ENCODE results near the gene CXCR4.

CXCR4 gene

DNA sequence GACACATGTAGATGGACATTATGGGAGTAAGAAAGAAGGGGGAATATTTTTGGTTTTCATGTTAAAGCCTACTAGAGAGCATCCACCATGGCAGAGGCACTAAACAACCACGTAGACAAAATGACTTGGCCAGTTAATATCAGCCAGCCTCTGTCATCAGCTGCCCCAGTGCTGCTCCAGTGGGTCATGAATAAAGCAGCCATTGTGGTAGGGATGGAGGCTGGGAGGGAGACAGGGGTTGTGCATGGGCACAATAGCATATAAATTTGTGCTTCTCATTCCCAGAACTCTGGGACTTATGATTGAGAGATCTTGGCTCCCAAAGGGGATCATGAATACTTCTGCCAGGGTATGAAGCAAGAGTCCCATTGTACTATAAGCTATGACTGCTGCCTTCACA, 31.1 kb upstream of the CXCR4 start:
- no peaks in the 10 kb centered on the region for H3K36me3 ChIP-seq (ENCODE audit: insufficient read depth, low read length)
- H3K9me3 ChIP-seq (ENCODE audit: insufficient read depth, low read depth, low read length), result no peaks in the 10 kb centered on the region
- H2AFZ ChIP-seq (ENCODE audit: low read length), result no peak overlapping the region
- H3K9me2 ChIP-seq (replicated peaks; ENCODE audit: low read depth, low read length), result no peaks in the 10 kb centered on the region
- no peaks in the 10 kb centered on the region for H4K20me1 ChIP-seq (ENCODE audit: insufficient read depth, low read length, poor library complexity, severe bottlenecking)
- no peaks in the 10 kb centered on the region for H3K27me3 ChIP-seq (ENCODE audit: insufficient read depth, low read length, poor library complexity, severe bottlenecking)
- TF ChIP-seq EZH2phosphoT487 (IDR thresholded peaks at IDR 0.05; ENCODE audit: borderline replicate concordance), result no peak
- TF ChIP-seq, protein P1, sequence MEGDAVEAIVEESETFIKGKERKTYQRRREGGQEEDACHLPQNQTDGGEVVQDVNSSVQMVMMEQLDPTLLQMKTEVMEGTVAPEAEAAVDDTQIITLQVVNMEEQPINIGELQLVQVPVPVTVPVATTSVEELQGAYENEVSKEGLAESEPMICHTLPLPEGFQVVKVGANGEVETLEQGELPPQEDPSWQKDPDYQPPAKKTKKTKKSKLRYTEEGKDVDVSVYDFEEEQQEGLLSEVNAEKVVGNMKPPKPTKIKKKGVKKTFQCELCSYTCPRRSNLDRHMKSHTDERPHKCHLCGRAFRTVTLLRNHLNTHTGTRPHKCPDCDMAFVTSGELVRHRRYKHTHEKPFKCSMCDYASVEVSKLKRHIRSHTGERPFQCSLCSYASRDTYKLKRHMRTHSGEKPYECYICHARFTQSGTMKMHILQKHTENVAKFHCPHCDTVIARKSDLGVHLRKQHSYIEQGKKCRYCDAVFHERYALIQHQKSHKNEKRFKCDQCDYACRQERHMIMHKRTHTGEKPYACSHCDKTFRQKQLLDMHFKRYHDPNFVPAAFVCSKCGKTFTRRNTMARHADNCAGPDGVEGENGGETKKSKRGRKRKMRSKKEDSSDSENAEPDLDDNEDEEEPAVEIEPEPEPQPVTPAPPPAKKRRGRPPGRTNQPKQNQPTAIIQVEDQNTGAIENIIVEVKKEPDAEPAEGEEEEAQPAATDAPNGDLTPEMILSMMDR (conservative IDR thresholded peaks at IDR 0.05; ENCODE audit: low read length), result no peak
- no peak overlapping the region for H3K9ac ChIP-seq (ENCODE audit: low read depth, low read length, poor library complexity, severe bottlenecking)
- H3K4me1 ChIP-seq (ENCODE audit: insufficient read depth, low read length, poor library complexity, severe bottlenecking), result peaks cover 20% of the 10 kb centered on the region
- H3K4me3 ChIP-seq (ENCODE audit: low read length, poor library complexity, severe bottlenecking), result no peak overlapping the region
- H3K79me2 ChIP-seq (ENCODE audit: insufficient read depth, low read length), result no peaks in the 10 kb centered on the region
- H3F3A ChIP-seq (ENCODE audit: low read depth), result no peaks in the 10 kb centered on the region
- H3K4me2 ChIP-seq (ENCODE audit: low read depth, low read length, poor library complexity, severe bottlenecking), result no peak overlapping the region

DNA sequence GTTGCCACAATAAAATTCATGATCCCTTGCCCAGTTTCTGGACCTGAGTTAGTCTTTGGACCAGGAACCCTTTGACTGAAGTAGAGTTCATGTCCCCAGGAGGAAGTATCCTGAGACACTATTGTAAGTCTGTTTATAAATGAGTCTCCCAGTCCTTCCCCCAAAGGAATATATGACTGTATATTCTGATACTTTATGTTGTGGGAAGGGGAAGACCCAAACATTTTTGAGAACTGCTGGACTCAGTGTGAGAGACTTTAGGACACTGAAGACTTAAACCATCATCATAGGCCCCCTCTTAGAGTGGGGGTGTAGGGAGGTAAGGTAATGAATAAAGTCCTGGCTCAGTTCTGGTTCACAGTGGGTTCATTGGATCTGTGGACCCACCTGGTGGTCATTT, 28.6 kb upstream of the CXCR4 start:
- Histone ChIP-seq H3K4me3 (ENCODE audit: low read length, poor library complexity, severe bottlenecking) (no peak overlapping the region), H3K9ac (ENCODE audit: low read depth, low read length, poor library complexity, severe bottlenecking) (no peak overlapping the region), H3K9me3 (ENCODE audit: insufficient read depth, low read depth, low read length) (no peaks in the 10 kb centered on the region), H4K20me1 (ENCODE audit: insufficient read depth, low read length, poor library complexity, severe bottlenecking) (no peaks in the 10 kb centered on the region), H3K79me2 (ENCODE audit: insufficient read depth, low read length) (no peaks in the 10 kb centered on the region), H2AFZ (ENCODE audit: low read length) (no peak overlapping the region), H3K4me2 (ENCODE audit: low read depth, low read length, poor library complexity, severe bottlenecking) (no peak overlapping the region), H3F3A (ENCODE audit: low read depth) (peaks cover 8% of the 10 kb centered on the region), H3K36me3 (ENCODE audit: insufficient read depth, low read length) (no peaks in the 10 kb centered on the region), H3K4me1 (ENCODE audit: insufficient read depth, low read length, poor library complexity, severe bottlenecking) (peaks cover 36% of the 10 kb centered on the region), H3K27me3 (ENCODE audit: insufficient read depth, low read length, poor library complexity, severe bottlenecking) (no peaks in the 10 kb centered on the region), H3K9me2 (replicated peaks; ENCODE audit: low read depth, low read length) (no peaks in the 10 kb centered on the region)
- TF ChIP-seq, protein P1 (conservative IDR thresholded peaks at IDR 0.05; ENCODE audit: low read length), result no peak
- TF ChIP-seq EZH2phosphoT487 (IDR thresholded peaks at IDR 0.05; ENCODE audit: borderline replicate concordance), result no peak

DNA sequence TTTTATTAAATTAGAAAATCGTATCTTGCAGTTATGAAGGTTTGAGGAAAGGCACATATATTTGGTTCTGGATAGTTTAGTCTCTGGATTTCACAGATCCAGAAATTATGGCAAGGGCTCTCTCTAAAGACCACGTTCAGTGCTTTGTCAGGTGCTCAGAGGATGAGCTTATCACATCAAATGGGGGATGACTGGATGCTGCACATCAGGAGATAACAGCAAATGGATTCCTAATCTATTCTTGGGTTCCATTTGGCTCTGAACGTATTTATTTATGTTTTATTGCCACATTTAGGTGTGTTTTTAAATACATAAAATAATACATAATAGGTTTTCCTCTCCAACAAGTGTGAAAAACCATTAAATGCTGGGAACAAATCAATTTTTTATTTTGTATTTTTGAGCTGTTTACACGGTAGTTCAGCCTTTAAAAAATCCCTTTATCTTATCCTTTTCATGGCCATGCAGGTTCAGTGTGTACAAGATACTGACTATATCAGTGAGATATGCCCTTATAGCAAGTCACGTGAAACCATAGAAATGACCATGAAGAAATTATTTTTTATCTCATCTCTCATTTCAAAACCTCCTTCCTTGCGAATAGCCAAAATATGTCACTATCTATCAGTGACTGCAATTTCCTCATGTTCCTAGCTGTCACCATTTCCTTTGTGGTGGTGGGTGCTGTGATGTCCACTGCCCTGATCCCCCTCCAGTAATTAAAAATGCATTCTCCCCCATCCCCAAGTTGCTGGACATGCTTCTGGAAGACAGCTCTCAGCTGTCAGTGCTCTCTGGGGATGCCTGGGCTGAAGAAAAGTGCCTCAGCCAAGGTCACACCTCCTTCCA, 25.9 kb upstream of the CXCR4 start:
- Histone ChIP-seq H3K36me3 (ENCODE audit: insufficient read depth, low read length) (no peaks in the 10 kb centered on the region), H3K27me3 (ENCODE audit: insufficient read depth, low read length, poor library complexity, severe bottlenecking) (no peaks in the 10 kb centered on the region), H3K4me3 (ENCODE audit: low read length, poor library complexity, severe bottlenecking) (no peak overlapping the region), H3F3A (ENCODE audit: low read depth) (peaks cover 8% of the 10 kb centered on the region), H3K4me1 (ENCODE audit: insufficient read depth, low read length, poor library complexity, severe bottlenecking) (peaks cover 54% of the 10 kb centered on the region), H2AFZ (ENCODE audit: low read length) (peak overlapping the region; percentile 3; the same call in 1 of the 2 replicates), H3K9ac (ENCODE audit: low read depth, low read length, poor library complexity, severe bottlenecking) (peak overlapping the region; percentile 59), H3K4me2 (ENCODE audit: low read depth, low read length, poor library complexity, severe bottlenecking) (peak overlapping the region; percentile 3), H4K20me1 (ENCODE audit: insufficient read depth, low read length, poor library complexity, severe bottlenecking) (no peaks in the 10 kb centered on the region), H3K79me2 (ENCODE audit: insufficient read depth, low read length) (no peaks in the 10 kb centered on the region), H3K9me3 (ENCODE audit: insufficient read depth, low read depth, low read length) (no peaks in the 10 kb centered on the region), H3K9me2 (replicated peaks; ENCODE audit: low read depth, low read length) (no peaks in the 10 kb centered on the region)
- no peak for TF ChIP-seq EZH2phosphoT487 (IDR thresholded peaks at IDR 0.05; ENCODE audit: borderline replicate concordance)
- TF ChIP-seq, protein P1 (conservative IDR thresholded peaks at IDR 0.05; ENCODE audit: low read length), result no peak

Data from Loucy (cell line).